Measurements from ENCODE around the gene CDC20.

- TF ChIP-seq, protein P1, sequence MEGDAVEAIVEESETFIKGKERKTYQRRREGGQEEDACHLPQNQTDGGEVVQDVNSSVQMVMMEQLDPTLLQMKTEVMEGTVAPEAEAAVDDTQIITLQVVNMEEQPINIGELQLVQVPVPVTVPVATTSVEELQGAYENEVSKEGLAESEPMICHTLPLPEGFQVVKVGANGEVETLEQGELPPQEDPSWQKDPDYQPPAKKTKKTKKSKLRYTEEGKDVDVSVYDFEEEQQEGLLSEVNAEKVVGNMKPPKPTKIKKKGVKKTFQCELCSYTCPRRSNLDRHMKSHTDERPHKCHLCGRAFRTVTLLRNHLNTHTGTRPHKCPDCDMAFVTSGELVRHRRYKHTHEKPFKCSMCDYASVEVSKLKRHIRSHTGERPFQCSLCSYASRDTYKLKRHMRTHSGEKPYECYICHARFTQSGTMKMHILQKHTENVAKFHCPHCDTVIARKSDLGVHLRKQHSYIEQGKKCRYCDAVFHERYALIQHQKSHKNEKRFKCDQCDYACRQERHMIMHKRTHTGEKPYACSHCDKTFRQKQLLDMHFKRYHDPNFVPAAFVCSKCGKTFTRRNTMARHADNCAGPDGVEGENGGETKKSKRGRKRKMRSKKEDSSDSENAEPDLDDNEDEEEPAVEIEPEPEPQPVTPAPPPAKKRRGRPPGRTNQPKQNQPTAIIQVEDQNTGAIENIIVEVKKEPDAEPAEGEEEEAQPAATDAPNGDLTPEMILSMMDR (conservative IDR thresholded peaks at IDR 0.05; ENCODE audit: low read depth, low read length): no peak
- no peak for TF ChIP-seq EZH2 (IDR thresholded peaks at IDR 0.05; ENCODE audit: borderline replicate concordance, low read depth, low read length, poor library complexity, severe bottlenecking)
Measured at GRCh38 chr1:43348343-43348808, 10.4 kb upstream of the CDC20 start.
